Right lobe of liver (tissue), 6 donors: ENCODE measurements around the gene RTN4R. TPM values are rescaled to one million over a fixed set of nuclear protein-coding genes. Genes with fewer than 3 reads are reported as not detected.

Source experiments
- ATAC-seq, 4 donors: fragments of 200-7000 bp; cut with Tn5 transposase; one replicate each; pipeline ENCODE4 v1.9.1; 2020; ENCODE audit warnings: mild to moderate bottlenecking in 4 of 4, moderate library complexity in 4 of 4
- DNase-seq, 3 donors: peaks; one replicate each; pipeline ENCODE4 v3.0.0-alpha.2; 2020
- H3K27ac ChIP-seq, 3 donors: fragments of 200-600 bp; one replicate each; pipeline ENCODE4 v1.8.0; 2022
- H3K27me3 ChIP-seq, 2 donors: fragments of 200-600 bp; one replicate each; pipeline ENCODE4 v1.8.0; 2022
- H3K36me3 ChIP-seq, 4 donors: fragments of 200-600 bp; sonication (generic) in 1 of 4; one replicate each; pipeline versions ENCODE4 v1.5.1 to v1.8.0; 2017 to 2022; ENCODE audit warnings: control low read depth in 1 of 4
- H3K4me1 ChIP-seq, 4 donors: fragments of 200-600 bp; sonication (generic) in 1 of 4; one replicate each; pipeline versions ENCODE4 v1.5.1 to v1.8.0; 2017 to 2022; ENCODE audit warnings: control low read depth in 1 of 4
- H3K4me3 ChIP-seq, 3 donors: fragments of 200-600 bp; one replicate each; pipeline ENCODE4 v1.8.0; 2022
- H3K9me3 ChIP-seq, 4 donors: fragments of 200-600 bp; sonication (generic) in 1 of 4; one replicate each; pipeline versions ENCODE4 v1.5.1 to v1.8.0; 2017 to 2022; ENCODE audit warnings: control low read depth in 1 of 4
- POLR2A ChIP-seq: fragments of 450-650 bp; IDR thresholded peaks from one replicate; pipeline ENCODE4 v1.6.1; 2017; ENCODE audit warnings: antibody characterized with exemption, mild to moderate bottlenecking
- WGBS: methylation state at CpG from one replicate; pipeline ENCODE4 v1.1.6; 2018; ENCODE audit warnings: low coverage, low lambda C conversion rate; ENCODE audit not compliant: insufficient coverage; ENCODE audit errors: missing lambda C conversion rate; 5-methylcytosine and 5-hydroxymethylcytosine counted together
- intact Hi-C, 2 donors: fragments of 100-400 bp; cut with DNase I; formaldehyde crosslinking; loops; one replicate each; pipeline versions ENCODE4 v1.11.2 to v1.14.1; 2022
- total RNA-seq, 6 experiments: library from RNA; depleted of rRNA in 2 of 6; stranded (reverse); fragments of >200 nt in 2 of 6; fragmentation: NEBNext Ultra II Directional in 3 of 6; extraction: Animal tissue kit (Norgen Biotek cat#: 25700) in 3 of 6; gene quantifications; one replicate each; pipeline versions ENCODE4 v1.1.0 to v1.2.4, GENCODE V29; 2016 to 2023
- TF ChIP-seq, protein P1 (sequence below), 4 donors: fragments of 200-600 bp in 3 of 4; fragments of 450-650 bp in 1 of 4; IDR thresholded peaks; one replicate each; pipeline versions ENCODE4 v1.5.1 to v1.8.0; 2016 to 2022; ENCODE audit warnings: antibody characterized with exemption in 4 of 4, mild to moderate bottlenecking in 2 of 4
- donor health status: DM: no; HTN: yes; CAD: no.
- donor health status: DM: no; HTN: no; CAD: no.
- donor health status: DM: no; HTN: no; CAD: no.
- donor health status: DM: no; HTN: yes; CAD: no.
- donor health status: DM: no; HTN: yes; CAD: no.

Gene RTN4R
- total RNA-seq, 6 experiments from 2014 or later = 3.0 to 12.4 (median 8.5) TPM

- DNase-seq (no peak), ATAC-seq (no peak)
- Histone ChIP-seq H3K27me3 (no peaks in the 10 kb centered on the region), H3K9me3 (no peaks in the 10 kb centered on the region), H3K4me3 (no peak overlapping the region), H3K4me1 (no peaks in the 10 kb centered on the region), H3K27ac (no peak overlapping the region), H3K36me3 (no peaks in the 10 kb centered on the region)
- TF ChIP-seq, protein P1, sequence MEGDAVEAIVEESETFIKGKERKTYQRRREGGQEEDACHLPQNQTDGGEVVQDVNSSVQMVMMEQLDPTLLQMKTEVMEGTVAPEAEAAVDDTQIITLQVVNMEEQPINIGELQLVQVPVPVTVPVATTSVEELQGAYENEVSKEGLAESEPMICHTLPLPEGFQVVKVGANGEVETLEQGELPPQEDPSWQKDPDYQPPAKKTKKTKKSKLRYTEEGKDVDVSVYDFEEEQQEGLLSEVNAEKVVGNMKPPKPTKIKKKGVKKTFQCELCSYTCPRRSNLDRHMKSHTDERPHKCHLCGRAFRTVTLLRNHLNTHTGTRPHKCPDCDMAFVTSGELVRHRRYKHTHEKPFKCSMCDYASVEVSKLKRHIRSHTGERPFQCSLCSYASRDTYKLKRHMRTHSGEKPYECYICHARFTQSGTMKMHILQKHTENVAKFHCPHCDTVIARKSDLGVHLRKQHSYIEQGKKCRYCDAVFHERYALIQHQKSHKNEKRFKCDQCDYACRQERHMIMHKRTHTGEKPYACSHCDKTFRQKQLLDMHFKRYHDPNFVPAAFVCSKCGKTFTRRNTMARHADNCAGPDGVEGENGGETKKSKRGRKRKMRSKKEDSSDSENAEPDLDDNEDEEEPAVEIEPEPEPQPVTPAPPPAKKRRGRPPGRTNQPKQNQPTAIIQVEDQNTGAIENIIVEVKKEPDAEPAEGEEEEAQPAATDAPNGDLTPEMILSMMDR (IDR thresholded peaks at IDR 0.05) = no peak
- TF ChIP-seq POLR2A = no peak
- intact Hi-C loops = no loop called here
- 33% methylated on average over 1 of the region's 13 CpGs for WGBS
Measured at GRCh38 chr22:20256027-20256426, 12.1 kb downstream of the RTN4R start.

GRCh38 chr22:20254975-20255946 is 12.9 kb downstream of the RTN4R start:
- intact Hi-C loops = no loop called here
- Histone ChIP-seq H3K27me3 (no peaks in the 10 kb centered on the region), H3K4me3 (no peak overlapping the region), H3K27ac (no peak overlapping the region), H3K36me3 (no peaks in the 10 kb centered on the region), H3K4me1 (peaks cover 0 to under 1% (median 0%) of the 10 kb centered on the region in 4 donors), H3K9me3 (no peaks in the 10 kb centered on the region)
- DNase-seq (no peak), ATAC-seq (no peak)
- WGBS = 89% methylated on average over 16 of the region's 23 CpGs
- TF ChIP-seq, protein P1 (IDR thresholded peaks at IDR 0.05) = no peak
- no peak for TF ChIP-seq POLR2A

GRCh38 chr22:20253161-20253560 is 15.0 kb downstream of the RTN4R start:
- no peak overlapping the region for H3K27ac ChIP-seq
- H3K27me3 ChIP-seq = no peaks in the 10 kb centered on the region
- H3K4me3 ChIP-seq = no peak overlapping the region
- no peak for DNase-seq
- TF ChIP-seq POLR2A = no peak
- TF ChIP-seq, protein P1 (IDR thresholded peaks at IDR 0.05) = no peak
- no peaks in the 10 kb centered on the region for H3K36me3 ChIP-seq
- ATAC-seq = no peak
- H3K9me3 ChIP-seq = no peaks in the 10 kb centered on the region
- intact Hi-C loops = no loop called here
- peaks cover 0 to 20% (median 6%) of the 10 kb centered on the region in 4 donors for H3K4me1 ChIP-seq
- WGBS = 93% methylated on average over 4 of the region's 7 CpGs

- DNase-seq (no peak), ATAC-seq (no peak)
- Histone ChIP-seq H3K36me3 (no peaks in the 10 kb centered on the region), H3K27me3 (no peaks in the 10 kb centered on the region), H3K4me3 (no peak overlapping the region), H3K9me3 (no peaks in the 10 kb centered on the region), H3K4me1 (peaks cover 0 to 31% (median 11%) of the 10 kb centered on the region in 4 donors), H3K27ac (no peak overlapping the region)
- 84% methylated on average over 4 of the region's 5 CpGs for WGBS
- intact Hi-C loops = no loop called here
- TF ChIP-seq, protein P1 (IDR thresholded peaks at IDR 0.05) = no peak
- TF ChIP-seq POLR2A = no peak
Measured at GRCh38 chr22:20251981-20252380, 16.1 kb downstream of the RTN4R start.
